Measurements from ENCODE around the gene CGREF1.

DNA sequence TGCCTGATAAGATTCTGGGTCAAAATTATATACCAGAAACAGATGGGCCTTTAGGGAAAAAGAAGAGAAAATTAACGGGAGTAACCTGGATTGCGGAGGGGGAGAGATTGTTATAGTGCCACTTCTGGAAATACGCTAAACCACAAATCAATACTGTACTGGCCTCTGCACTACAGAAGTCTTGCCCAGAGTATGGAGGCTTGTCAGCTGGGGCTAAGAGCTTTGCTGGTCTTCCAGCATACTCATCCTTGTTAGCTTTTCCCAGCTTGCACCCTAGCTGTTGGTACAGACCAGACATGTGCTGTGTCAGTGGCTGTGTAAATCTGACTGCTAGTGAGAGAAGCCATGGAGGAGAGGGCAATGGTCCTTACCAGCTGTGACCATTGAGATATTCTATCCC is 58.6 kb downstream of the CGREF1 start:
- TF ChIP-seq, protein P1, sequence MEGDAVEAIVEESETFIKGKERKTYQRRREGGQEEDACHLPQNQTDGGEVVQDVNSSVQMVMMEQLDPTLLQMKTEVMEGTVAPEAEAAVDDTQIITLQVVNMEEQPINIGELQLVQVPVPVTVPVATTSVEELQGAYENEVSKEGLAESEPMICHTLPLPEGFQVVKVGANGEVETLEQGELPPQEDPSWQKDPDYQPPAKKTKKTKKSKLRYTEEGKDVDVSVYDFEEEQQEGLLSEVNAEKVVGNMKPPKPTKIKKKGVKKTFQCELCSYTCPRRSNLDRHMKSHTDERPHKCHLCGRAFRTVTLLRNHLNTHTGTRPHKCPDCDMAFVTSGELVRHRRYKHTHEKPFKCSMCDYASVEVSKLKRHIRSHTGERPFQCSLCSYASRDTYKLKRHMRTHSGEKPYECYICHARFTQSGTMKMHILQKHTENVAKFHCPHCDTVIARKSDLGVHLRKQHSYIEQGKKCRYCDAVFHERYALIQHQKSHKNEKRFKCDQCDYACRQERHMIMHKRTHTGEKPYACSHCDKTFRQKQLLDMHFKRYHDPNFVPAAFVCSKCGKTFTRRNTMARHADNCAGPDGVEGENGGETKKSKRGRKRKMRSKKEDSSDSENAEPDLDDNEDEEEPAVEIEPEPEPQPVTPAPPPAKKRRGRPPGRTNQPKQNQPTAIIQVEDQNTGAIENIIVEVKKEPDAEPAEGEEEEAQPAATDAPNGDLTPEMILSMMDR (IDR thresholded peaks at IDR 0.05), result no peak
- TF ChIP-seq EZH2 (IDR thresholded peaks at IDR 0.05; ENCODE audit: borderline replicate concordance, insufficient read depth, low read depth, low read length, poor library complexity, severe bottlenecking), result no peak
